ENCODE measurements around the gene OMA1. TPM values are rescaled to one million over a fixed set of nuclear protein-coding genes. Genes with fewer than 3 reads are reported as not detected.
"Not testable (repeated sequence)": the region's sequence is repeated elsewhere in the genome, so short reads cannot be mapped to it uniquely, and the experiment has no call there.

Gene OMA1
- total RNA-seq, result 16.3 TPM

- ATAC-seq, result peak; percentile 96
- DNase-seq (ENCODE audit: low spot score), result peak; percentile 99
Observed at GRCh38 chr1:58546520-58547308, at the start of gene OMA1. OMA1 (minus strand) TSS chr1:58546726; CDS start chr1:58539294, 7,432 bp downstream.

- DNase-seq (ENCODE audit: low spot score) (no peak), ATAC-seq (no peak)
Observed at GRCh38 chr1:58594546-58594945, 48.0 kb upstream of the OMA1 start.

- peak; percentile 58 for ATAC-seq
- no peak for DNase-seq (ENCODE audit: low spot score)
Observed at GRCh38 chr1:58592522-58593134, 46.1 kb upstream of the OMA1 start.

GRCh38 chr1:58591806-58592205, 45.3 kb upstream of the OMA1 start:
- no peak for ATAC-seq

GRCh38 chr1:58590019-58590418, 43.5 kb upstream of the OMA1 start:
- DNase-seq (ENCODE audit: low spot score), result no peak
- ATAC-seq, result no peak

More at GRCh38 chr1:58591806-58592205, 45.3 kb upstream of the OMA1 start:
- DNase-seq (ENCODE audit: low spot score), result no peak

- no peak for ATAC-seq
- DNase-seq (ENCODE audit: low spot score), result no peak
Observed at GRCh38 chr1:58588396-58588795, 41.9 kb upstream of the OMA1 start.

GRCh38 chr1:58587667-58588066, 41.1 kb upstream of the OMA1 start:
- no peak for ATAC-seq
- no peak for DNase-seq (ENCODE audit: low spot score)

GRCh38 chr1:58586271-58586670, 39.7 kb upstream of the OMA1 start:
- DNase-seq (ENCODE audit: low spot score) (no peak), ATAC-seq (no peak)

GRCh38 chr1:58585581-58586151, 39.1 kb upstream of the OMA1 start:
- ATAC-seq, result no peak

GRCh38 chr1:58585166-58585565, 38.6 kb upstream of the OMA1 start:
- ATAC-seq, result no peak
- DNase-seq (ENCODE audit: low spot score), result no peak

More at GRCh38 chr1:58585581-58586151, 39.1 kb upstream of the OMA1 start:
- DNase-seq (ENCODE audit: low spot score), result no peak

- DNase-seq (ENCODE audit: low spot score) (no peak), ATAC-seq (peak; percentile 29)
Observed at GRCh38 chr1:58584082-58584895, 37.8 kb upstream of the OMA1 start.

GRCh38 chr1:58583496-58583895, 37.0 kb upstream of the OMA1 start:
- ATAC-seq (no peak), DNase-seq (ENCODE audit: low spot score) (no peak)

- DNase-seq (ENCODE audit: low spot score); ATAC-seq: not testable (repeated sequence)
Observed at GRCh38 chr1:58582143-58582542, 35.6 kb upstream of the OMA1 start.

- ATAC-seq (no peak), DNase-seq (ENCODE audit: low spot score) (no peak)
Observed at GRCh38 chr1:58581641-58582040, 35.1 kb upstream of the OMA1 start.

- ATAC-seq, result no peak
- DNase-seq (ENCODE audit: low spot score), result no peak
Observed at GRCh38 chr1:58580186-58580585, 33.7 kb upstream of the OMA1 start.

GRCh38 chr1:58577654-58578030, 31.1 kb upstream of the OMA1 start:
- ATAC-seq, result no peak

GRCh38 chr1:58576727-58577653, 30.5 kb upstream of the OMA1 start, which contains the start of gene TACSTD2:
TACSTD2 (minus strand) TSS chr1:58577252; CDS start chr1:58577156, 96 bp downstream.
- DNase-seq (ENCODE audit: low spot score) (peak; percentile 49), ATAC-seq (peak; percentile 61)

More at GRCh38 chr1:58577654-58578030, 31.1 kb upstream of the OMA1 start:
- DNase-seq (ENCODE audit: low spot score), result no peak

- ATAC-seq (peak; percentile 17), DNase-seq (ENCODE audit: low spot score) (no peak)
Observed at GRCh38 chr1:58576325-58576726, 29.8 kb upstream of the OMA1 start.

GRCh38 chr1:58575551-58576324, 29.2 kb upstream of the OMA1 start:
- ATAC-seq (no peak), DNase-seq (ENCODE audit: low spot score) (no peak)
